Neutrophil (primary cell): Measurements from ENCODE around the gene VPS35L.

Experiments used
- H3K27ac ChIP-seq: fragments of 200-600 bp; sonication (generic); 2 replicates; pipeline ENCODE4 v1.5.1; 2016; ENCODE audit warnings: mild to moderate bottlenecking, moderate library complexity
- H3K27me3 ChIP-seq: fragments of 200-600 bp; sonication (generic); 2 replicates; pipeline ENCODE4 v1.6.0; 2016; ENCODE audit warnings: mild to moderate bottlenecking
- H3K36me3 ChIP-seq: fragments of 200-600 bp; sonication (generic); 2 replicates; pipeline ENCODE4 v1.5.1; 2017
- H3K4me1 ChIP-seq, 2 experiments: fragments of 200-600 bp in 1 of 2; sonication (generic) in 1 of 2; 1 replicate in 1 of 2; 2 replicates in 1 of 2; pipeline versions ENCODE4 v1.5.1 to v1.6.1; 2013 to 2016; ENCODE audit warnings: low read depth in 1 of 2, low read length in 1 of 2, mild to moderate bottlenecking in 1 of 2, moderate library complexity in 1 of 2; ENCODE audit not compliant: control insufficient read depth in 1 of 2, insufficient read depth in 1 of 2
- H3K4me3 ChIP-seq, 2 experiments: fragments of 200-600 bp in 1 of 2; sonication (generic) in 1 of 2; 1 replicate in 1 of 2; 2 replicates in 1 of 2; pipeline ENCODE4 v1.5.1; 2013 to 2016; ENCODE audit warnings: low read depth in 1 of 2, low read length in 1 of 2, mild to moderate bottlenecking in 1 of 2, moderate library complexity in 1 of 2
- H3K9me3 ChIP-seq: fragments of 200-600 bp; sonication (generic); 2 replicates; pipeline ENCODE4 v1.5.1; 2016
- CTCF ChIP-seq: fragments of 200-600 bp; sonication (generic); IDR thresholded peaks from 2 replicates; pipeline ENCODE4 v1.5.1; 2016; ENCODE audit warnings: antibody characterized with exemption

VPS35L gene

GRCh38 chr16:19607616-19608280 is 52.2 kb downstream of the VPS35L start:
- Histone ChIP-seq H3K9me3 (no peaks in the 10 kb centered on the region), H3K4me1 (no peaks in the 10 kb centered on the region), H3K27ac (no peak overlapping the region), H3K27me3 (no peaks in the 10 kb centered on the region), H3K4me3 (no peak overlapping the region), H3K36me3 (peaks cover 59% of the 10 kb centered on the region)
- TF ChIP-seq CTCF = no peak

GRCh38 chr16:19609359-19609758 is 53.9 kb downstream of the VPS35L start:
- H3K27me3 ChIP-seq = no peaks in the 10 kb centered on the region
- TF ChIP-seq CTCF = no peak
- H3K27ac ChIP-seq = no peak overlapping the region
- no peaks in the 10 kb centered on the region for H3K9me3 ChIP-seq
- no peak overlapping the region for H3K4me3 ChIP-seq
- peaks cover 64% of the 10 kb centered on the region for H3K36me3 ChIP-seq
- H3K4me1 ChIP-seq = no peaks in the 10 kb centered on the region

- Histone ChIP-seq H3K4me3 (no peak overlapping the region), H3K27me3 (no peaks in the 10 kb centered on the region), H3K4me1 (no peaks in the 10 kb centered on the region), H3K27ac (no peak overlapping the region), H3K36me3 (peaks cover 62% of the 10 kb centered on the region), H3K9me3 (no peaks in the 10 kb centered on the region)
- TF ChIP-seq CTCF = no peak
Observed at GRCh38 chr16:19610200-19610599, 54.7 kb downstream of the VPS35L start.

GRCh38 chr16:19613834-19614233 is 58.3 kb downstream of the VPS35L start:
- TF ChIP-seq CTCF = no peak
- no peaks in the 10 kb centered on the region for H3K27me3 ChIP-seq
- H3K36me3 ChIP-seq = peaks cover 57% of the 10 kb centered on the region
- H3K4me3 ChIP-seq = no peak overlapping the region
- H3K27ac ChIP-seq = no peak overlapping the region
- H3K4me1 ChIP-seq = no peaks in the 10 kb centered on the region
- no peaks in the 10 kb centered on the region for H3K9me3 ChIP-seq

GRCh38 chr16:19616241-19616640 is 60.7 kb downstream of the VPS35L start:
- Histone ChIP-seq H3K4me3 (no peak overlapping the region), H3K27ac (no peak overlapping the region), H3K9me3 (no peaks in the 10 kb centered on the region), H3K36me3 (peaks cover 46% of the 10 kb centered on the region), H3K4me1 (no peaks in the 10 kb centered on the region), H3K27me3 (no peaks in the 10 kb centered on the region)
- TF ChIP-seq CTCF = no peak
